Nephron progenitor cell (in vitro differentiated cells): Measurements from ENCODE around the gene ALDH3B2.

ENCODE experiments used
- DNase-seq: peaks from one replicate; pipeline ENCODE4 v3.0.0; 2021
- H3K27ac Mint-ChIP-seq: 2 replicates; pipeline ENCODE4 v1.8.0; 2021; ENCODE audit warnings: mild to moderate bottlenecking, moderate library complexity, mixed read lengths
- H3K27me3 Mint-ChIP-seq: 2 replicates; pipeline ENCODE4 v1.8.0; 2021; ENCODE audit warnings: mild to moderate bottlenecking, low read depth, mixed read lengths; ENCODE audit not compliant: poor library complexity
- H3K36me3 Mint-ChIP-seq: 2 replicates; pipeline ENCODE4 v1.8.0; 2021; ENCODE audit warnings: low read depth, mixed read lengths
- H3K4me1 Mint-ChIP-seq: 2 replicates; pipeline ENCODE4 v1.8.0; 2021; ENCODE audit warnings: mixed read lengths
- H3K4me3 Mint-ChIP-seq: 2 replicates; pipeline ENCODE4 v1.8.0; 2021; ENCODE audit warnings: mild to moderate bottlenecking, moderate library complexity, mixed read lengths
- H3K9me3 Mint-ChIP-seq: 2 replicates; pipeline ENCODE4 v1.8.0; 2021; ENCODE audit warnings: mild to moderate bottlenecking, moderate library complexity, mixed read lengths
- CTCF ChIP-seq: fragments of 200-600 bp; sonication (generic); IDR thresholded peaks from 2 replicates; pipeline ENCODE4 v1.5.0; 2021; ENCODE audit warnings: antibody characterized with exemption

ALDH3B2 gene

DNA sequence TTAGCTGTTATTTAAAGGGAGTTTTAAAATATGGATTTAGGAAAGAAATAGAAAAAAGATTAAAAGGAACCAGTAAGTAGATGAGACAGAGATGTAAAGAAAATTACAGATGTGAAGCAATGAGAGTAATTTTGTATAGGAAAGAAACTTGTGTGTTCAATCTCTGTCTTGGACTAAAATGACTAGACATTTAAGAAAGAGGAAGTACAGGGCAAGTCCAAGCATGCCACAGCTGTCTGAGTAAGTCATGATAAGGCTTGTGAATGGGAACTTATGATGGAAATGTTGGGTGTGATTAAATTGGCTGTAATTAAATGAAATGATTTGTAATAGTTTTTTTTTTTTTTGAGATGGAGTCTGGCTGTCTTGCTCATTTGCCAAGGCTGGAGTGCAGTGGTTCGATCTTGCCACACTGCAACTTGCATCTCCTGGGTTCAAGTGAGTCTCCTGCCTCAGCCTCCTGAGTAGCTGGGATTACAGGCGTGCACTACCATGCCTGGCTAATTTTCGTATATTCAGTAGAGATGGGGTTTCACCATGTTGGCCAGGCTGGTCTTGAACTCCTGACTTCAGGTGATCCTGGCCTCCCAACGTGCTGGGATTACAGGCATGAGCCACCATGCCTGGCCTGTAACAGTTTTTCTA lies 18.0 kb downstream of the ALDH3B2 start:
- no peak overlapping the region for H3K4me3 Mint-ChIP-seq
- TF ChIP-seq CTCF = no peak
- H3K4me1 Mint-ChIP-seq = no peaks in the 10 kb centered on the region
- H3K27ac Mint-ChIP-seq = no peak overlapping the region
- peaks cover 27% of the 10 kb centered on the region for H3K9me3 Mint-ChIP-seq
- no peaks in the 10 kb centered on the region for H3K36me3 Mint-ChIP-seq
- no peak for DNase-seq
- peaks cover 12% of the 10 kb centered on the region for H3K27me3 Mint-ChIP-seq

DNA sequence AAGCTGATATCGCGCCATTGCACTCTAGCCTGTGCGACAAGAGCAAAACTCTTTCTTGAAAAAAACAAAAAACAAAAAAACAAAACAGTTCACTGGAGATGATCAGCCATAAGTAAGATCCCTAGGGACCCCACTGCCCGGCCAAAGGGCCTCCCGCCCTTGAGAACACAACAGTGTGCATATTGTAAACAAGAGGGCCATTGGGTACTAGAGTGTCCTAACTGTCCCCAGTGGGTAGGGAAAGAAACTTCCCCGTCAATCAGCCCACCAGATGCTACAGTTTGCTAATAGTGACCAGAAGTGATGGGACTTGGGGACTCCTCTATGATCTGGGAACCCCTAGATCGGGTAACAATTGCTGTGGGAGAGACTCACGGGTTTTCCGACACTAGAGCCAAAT lies 20.2 kb downstream of the ALDH3B2 start:
- TF ChIP-seq CTCF = no peak
- no peak overlapping the region for H3K4me3 Mint-ChIP-seq
- peaks cover 8% of the 10 kb centered on the region for H3K27me3 Mint-ChIP-seq
- H3K4me1 Mint-ChIP-seq = peaks cover 9% of the 10 kb centered on the region
- DNase-seq = no peak
- no peak overlapping the region for H3K27ac Mint-ChIP-seq
- no peaks in the 10 kb centered on the region for H3K36me3 Mint-ChIP-seq
- H3K9me3 Mint-ChIP-seq = peaks cover 27% of the 10 kb centered on the region

- DNase-seq = no peak
- peaks cover 5% of the 10 kb centered on the region for H3K27me3 Mint-ChIP-seq
- H3K4me1 Mint-ChIP-seq = peaks cover 9% of the 10 kb centered on the region
- peaks cover 27% of the 10 kb centered on the region for H3K9me3 Mint-ChIP-seq
- TF ChIP-seq CTCF = no peak
- no peaks in the 10 kb centered on the region for H3K36me3 Mint-ChIP-seq
- H3K4me3 Mint-ChIP-seq = no peak overlapping the region
- H3K27ac Mint-ChIP-seq = no peak overlapping the region
These were observed 21.2 kb downstream of the ALDH3B2 start for GRCh38 chr11:67652965-67653845.

- TF ChIP-seq CTCF = no peak
- peaks cover 5% of the 10 kb centered on the region for H3K27me3 Mint-ChIP-seq
- no peak overlapping the region for H3K27ac Mint-ChIP-seq
- no peak overlapping the region for H3K4me3 Mint-ChIP-seq
- H3K9me3 Mint-ChIP-seq = peaks cover 22% of the 10 kb centered on the region
- H3K36me3 Mint-ChIP-seq = no peaks in the 10 kb centered on the region
- H3K4me1 Mint-ChIP-seq = peaks cover 15% of the 10 kb centered on the region
- no peak for DNase-seq
These were observed 22.2 kb downstream of the ALDH3B2 start for GRCh38 chr11:67651976-67652781.

GRCh38 chr11:67649634-67650510 lies 24.6 kb downstream of the ALDH3B2 start:
- no peaks in the 10 kb centered on the region for H3K36me3 Mint-ChIP-seq

More at GRCh38 chr11:67649634-67650510, 24.6 kb downstream of the ALDH3B2 start:
- no peak for TF ChIP-seq CTCF
- H3K4me3 Mint-ChIP-seq = no peak overlapping the region
- peaks cover 5% of the 10 kb centered on the region for H3K27me3 Mint-ChIP-seq
- no peak for DNase-seq
- H3K4me1 Mint-ChIP-seq = peaks cover 21% of the 10 kb centered on the region
- no peak overlapping the region for H3K27ac Mint-ChIP-seq
- peaks cover 8% of the 10 kb centered on the region for H3K9me3 Mint-ChIP-seq
